Stimulated activated CD4-positive, alpha-beta T cell treated with anti-CD3 and anti-CD28 coated beads, Interleukin-15, amount 100 ng/mL, for 24 hours (primary cell): ENCODE data around the gene USP9X.
A peak's percentile ranks its signal among the peaks of the same experiment; 100 is the strongest.
"Not testable (repeated sequence)": the region's sequence is repeated elsewhere in the genome, so short reads cannot be mapped to it uniquely, and the experiment has no call there.

Experiments used
- DNase-seq: peaks from one replicate; pipeline ENCODE4 v3.0.0-alpha.2; 2020

Gene USP9X

GRCh38 chrX:41127477-41128192, 42.4 kb downstream of the USP9X start:
- no peak for DNase-seq

GRCh38 chrX:41128955-41129354, 43.7 kb downstream of the USP9X start:
- no peak for DNase-seq

- no peak for DNase-seq
These were observed 46.5 kb downstream of the USP9X start for GRCh38 chrX:41131766-41132165.

- no peak for DNase-seq
These were observed 48.3 kb downstream of the USP9X start for GRCh38 chrX:41133551-41133950.

GRCh38 chrX:41137589-41137988, 52.3 kb downstream of the USP9X start:
- DNase-seq: no peak

- no peak for DNase-seq
These were observed 57.1 kb downstream of the USP9X start for GRCh38 chrX:41142130-41142910.

- DNase-seq: no peak
These were observed 59.6 kb downstream of the USP9X start for GRCh38 chrX:41144873-41145272.

- DNase-seq: no peak
These were observed 60.8 kb downstream of the USP9X start for GRCh38 chrX:41145920-41146608.

- no peak for DNase-seq
These were observed 63.3 kb downstream of the USP9X start for GRCh38 chrX:41148553-41148952.

GRCh38 chrX:41150043-41150442, 64.8 kb downstream of the USP9X start:
- no peak for DNase-seq

- not testable (repeated sequence) for DNase-seq
These were observed 66.5 kb downstream of the USP9X start for GRCh38 chrX:41151726-41152125.

- DNase-seq: no peak
These were observed 67.0 kb downstream of the USP9X start for GRCh38 chrX:41152221-41152620.

- DNase-seq: no peak
These were observed 68.2 kb downstream of the USP9X start for GRCh38 chrX:41153448-41153847.

GRCh38 chrX:41153957-41154356, 68.7 kb downstream of the USP9X start:
- DNase-seq: no peak

- no peak for DNase-seq
These were observed 79.2 kb downstream of the USP9X start for GRCh38 chrX:41164449-41164848.

GRCh38 chrX:41167888-41168287, 82.6 kb downstream of the USP9X start:
- no peak for DNase-seq

GRCh38 chrX:41176263-41176662, 91.0 kb downstream of the USP9X start:
- DNase-seq: no peak

- DNase-seq: no peak
These were observed 92.1 kb downstream of the USP9X start for GRCh38 chrX:41177297-41177696.

- DNase-seq: peak; percentile 3
These were observed 93.0 kb downstream of the USP9X start for GRCh38 chrX:41178201-41178600.

GRCh38 chrX:41180194-41180908, 95.1 kb downstream of the USP9X start:
- peak; percentile 55 for DNase-seq

GRCh38 chrX:41184312-41184711, 99.1 kb downstream of the USP9X start:
- no peak for DNase-seq

GRCh38 chrX:41186946-41187345, 101.7 kb downstream of the USP9X start:
- DNase-seq: not testable (repeated sequence)

- no peak for DNase-seq
These were observed 103.9 kb downstream of the USP9X start for GRCh38 chrX:41189156-41189555.
